Measurements from ENCODE around the gene PYGL.

PYGL gene

GRCh38 chr14:50892255-50892654 lies 52.0 kb downstream of the PYGL start:
- no peak for TF ChIP-seq CTCF (IDR thresholded peaks at IDR 0.05)
- Histone ChIP-seq H3K27me3 (ENCODE audit: control insufficient read depth, insufficient read depth, low read length) (no peaks in the 10 kb centered on the region), H3K9me3 (ENCODE audit: control insufficient read depth, low read length) (no peaks in the 10 kb centered on the region), H3K9ac (no peak overlapping the region), H2AFZ (no peak overlapping the region), H3K4me1 (no peaks in the 10 kb centered on the region), H3K79me2 (no peaks in the 10 kb centered on the region), H3K36me3 (ENCODE audit: control insufficient read depth, insufficient read depth, low read length) (no peaks in the 10 kb centered on the region), H3K4me3 (ENCODE audit: low read depth, low read length) (no peak overlapping the region), H3K4me2 (ENCODE audit: low read length) (no peak overlapping the region), H3K27ac (no peak overlapping the region)

GRCh38 chr14:50887476-50887875 lies 56.8 kb downstream of the PYGL start:
- H3K27ac ChIP-seq = no peak overlapping the region
- H3K4me3 ChIP-seq (ENCODE audit: low read depth, low read length) = no peak overlapping the region
- no peaks in the 10 kb centered on the region for H3K27me3 ChIP-seq (ENCODE audit: control insufficient read depth, insufficient read depth, low read length)
- no peak overlapping the region for H3K9ac ChIP-seq
- no peaks in the 10 kb centered on the region for H3K36me3 ChIP-seq (ENCODE audit: control insufficient read depth, insufficient read depth, low read length)
- H3K4me2 ChIP-seq (ENCODE audit: low read length) = no peak overlapping the region
- H3K9me3 ChIP-seq (ENCODE audit: control insufficient read depth, low read length) = no peaks in the 10 kb centered on the region
- H3K4me1 ChIP-seq = no peaks in the 10 kb centered on the region
- TF ChIP-seq CTCF (IDR thresholded peaks at IDR 0.05) = no peak
- no peak overlapping the region for H2AFZ ChIP-seq
- no peaks in the 10 kb centered on the region for H3K79me2 ChIP-seq

- no peak for TF ChIP-seq CTCF (IDR thresholded peaks at IDR 0.05)
- no peak overlapping the region for H2AFZ ChIP-seq
- H3K4me2 ChIP-seq (ENCODE audit: low read length) = no peak overlapping the region
- H3K4me1 ChIP-seq = no peaks in the 10 kb centered on the region
- H3K27me3 ChIP-seq (ENCODE audit: control insufficient read depth, insufficient read depth, low read length) = no peaks in the 10 kb centered on the region
- H3K4me3 ChIP-seq (ENCODE audit: low read depth, low read length) = no peak overlapping the region
- no peaks in the 10 kb centered on the region for H3K36me3 ChIP-seq (ENCODE audit: control insufficient read depth, insufficient read depth, low read length)
- no peak overlapping the region for H3K27ac ChIP-seq
- H3K79me2 ChIP-seq = no peaks in the 10 kb centered on the region
- no peak overlapping the region for H3K9ac ChIP-seq
- H3K9me3 ChIP-seq (ENCODE audit: control insufficient read depth, low read length) = no peaks in the 10 kb centered on the region
Observed at GRCh38 chr14:50883827-50884197, 60.5 kb downstream of the PYGL start.

GRCh38 chr14:50882932-50883826 lies 61.1 kb downstream of the PYGL start:
- no peak for TF ChIP-seq CTCF (IDR thresholded peaks at IDR 0.05)
- Histone ChIP-seq H3K27me3 (ENCODE audit: control insufficient read depth, insufficient read depth, low read length) (no peaks in the 10 kb centered on the region), H3K27ac (no peak overlapping the region), H3K4me1 (no peaks in the 10 kb centered on the region), H3K9ac (no peak overlapping the region), H3K4me2 (ENCODE audit: low read length) (no peak overlapping the region), H3K79me2 (no peaks in the 10 kb centered on the region), H3K9me3 (ENCODE audit: control insufficient read depth, low read length) (no peaks in the 10 kb centered on the region), H2AFZ (no peak overlapping the region), H3K36me3 (ENCODE audit: control insufficient read depth, insufficient read depth, low read length) (no peaks in the 10 kb centered on the region), H3K4me3 (ENCODE audit: low read depth, low read length) (no peak overlapping the region)

All from parathyroid adenoma (tissue), 2 donors.